ENCODE results near the gene ANKMY1.

- no peak for TF ChIP-seq CTCF (IDR thresholded peaks at IDR 0.05)
- no peak for TF ChIP-seq EZH2 (IDR thresholded peaks at IDR 0.05; ENCODE audit: borderline replicate concordance, insufficient read depth, low read depth, low read length, poor library complexity, severe bottlenecking)
Observed at GRCh38 chr2:240459401-240460252, 98.2 kb downstream of the ANKMY1 start.
